B cell (primary cell): Measurements from ENCODE around the gene TESPA1. TPM values are rescaled to one million over a fixed set of nuclear protein-coding genes. Genes with fewer than 3 reads are reported as not detected.

Experiments used
- ATAC-seq: fragments of 200-7000 bp; cut with Tn5 transposase; one replicate; pipeline ENCODE4 v1.10.0; 2021; ENCODE audit warnings: low read depth, mild to moderate bottlenecking, moderate number of reproducible peaks, moderate library complexity
- CTCF ChIA-PET: fragments of 350-600 bp; sonication (Branson Sonifier 250); formaldehyde crosslinking; loops from one replicate; lab custom pipeline; 2021; ENCODE audit warnings: antibody characterized with exemption, inconsistent platforms; lab: Charles Lee
- POLR2A ChIA-PET: fragments of 350-600 bp; sonication (Branson Sonifier 250); formaldehyde crosslinking; loops from one replicate; lab custom pipeline; 2021; ENCODE audit warnings: antibody characterized with exemption; lab: Charles Lee
- DNase-seq: peaks from one replicate; pipeline ENCODE4 v3.0.0; 2013
- H2AFZ ChIP-seq: 2 replicates; pipeline ENCODE4 v1.6.1; 2012; ENCODE audit warnings: mild to moderate bottlenecking, low read depth, low read length; ENCODE audit not compliant: insufficient read depth, poor library complexity, severe bottlenecking
- H3K27ac ChIP-seq, 2 donors: 1 replicate in 1 of 2; 2 replicates in 1 of 2; pipeline ENCODE4 v1.5.1; 2012 to 2013; ENCODE audit warnings: low read length in 2 of 2, mild to moderate bottlenecking in 2 of 2, moderate library complexity in 1 of 2
- H3K27me3 ChIP-seq, 4 experiments: fragments of 200-600 bp in 1 of 4; sonication (generic) in 1 of 4; replicated peaks in 1 of 4; 1 replicate in 2 of 4; 2 replicates in 2 of 4; pipeline versions ENCODE4 v1.6.1 to v1.7.0; 2013 to 2016; ENCODE audit warnings: low read length in 3 of 4, mild to moderate bottlenecking in 2 of 4, mixed read lengths in 1 of 4, moderate library complexity in 1 of 4; ENCODE audit not compliant: insufficient read depth in 4 of 4, control insufficient read depth in 3 of 4; ENCODE audit errors: control extremely low read depth in 1 of 4
- H3K36me3 ChIP-seq, 2 experiments: replicated peaks in 1 of 2; 1 replicate in 1 of 2; 2 replicates in 1 of 2; pipeline versions ENCODE4 v1.6.1 to v1.7.1; 2013; ENCODE audit warnings: low read length in 1 of 2; ENCODE audit not compliant: insufficient read depth in 2 of 2, control insufficient read depth in 1 of 2; ENCODE audit errors: control extremely low read depth in 1 of 2, extremely low read depth in 1 of 2
- H3K4me1 ChIP-seq, 2 donors: fragments of 200-600 bp in 1 of 2; sonication (generic) in 1 of 2; 1 replicate in 1 of 2; 2 replicates in 1 of 2; pipeline versions ENCODE4 v1.5.1 to v1.6.1; 2013 to 2017; ENCODE audit warnings: low read length in 2 of 2; ENCODE audit not compliant: control insufficient read depth in 2 of 2, insufficient read depth in 2 of 2
- H3K4me2 ChIP-seq: replicated peaks from 2 replicates; pipeline ENCODE3; 2012; ENCODE audit warnings: mild to moderate bottlenecking, low read depth, low read length; ENCODE audit not compliant: poor library complexity, severe bottlenecking
- H3K4me3 ChIP-seq, 5 experiments: fragments of 200-600 bp in 1 of 5; sonication (generic) in 1 of 5; 1 replicate in 3 of 5; 2 replicates in 2 of 5; pipeline versions ENCODE4 v1.5.1 to v1.7.0; 2011 to 2016; ENCODE audit warnings: low read length in 4 of 5, mild to moderate bottlenecking in 4 of 5, low read depth in 2 of 5, control low read depth in 1 of 5, moderate library complexity in 1 of 5; ENCODE audit not compliant: insufficient read depth in 1 of 5; ENCODE audit errors: control extremely low read depth in 1 of 5, extremely low read depth in 1 of 5
- H3K79me2 ChIP-seq: fragments of 200-600 bp; sonication (generic); one replicate; pipeline ENCODE4 v1.6.0; 2016; ENCODE audit warnings: low read length; ENCODE audit not compliant: control insufficient read depth, insufficient read depth
- H3K9ac ChIP-seq: fragments of 200-600 bp; sonication (generic); 2 replicates; pipeline ENCODE4 v1.6.1; 2017; ENCODE audit warnings: mild to moderate bottlenecking, low read length, moderate library complexity
- H3K9me3 ChIP-seq, 3 donors: one replicate each; pipeline versions ENCODE4 v1.6.1 to v1.7.1; 2013; ENCODE audit warnings: low read length in 2 of 3; ENCODE audit not compliant: control insufficient read depth in 2 of 3, insufficient read depth in 1 of 3; ENCODE audit errors: control extremely low read depth in 1 of 3
- H4K20me1 ChIP-seq: 2 replicates; pipeline ENCODE4 v1.6.0; 2012; ENCODE audit warnings: mild to moderate bottlenecking, low read length; ENCODE audit not compliant: insufficient read depth, control insufficient read depth, poor library complexity, severe bottlenecking
- H3K27ac Mint-ChIP-seq: one replicate; pipeline ENCODE4 v1.8.0; 2021; ENCODE audit warnings: mixed read lengths
- H3K27me3 Mint-ChIP-seq: one replicate; pipeline ENCODE4 v1.8.0; 2021; ENCODE audit warnings: mixed read lengths
- H3K4me1 Mint-ChIP-seq: one replicate; pipeline ENCODE4 v1.8.0; 2021; ENCODE audit warnings: mixed read lengths
- H3K4me3 Mint-ChIP-seq: one replicate; pipeline ENCODE4 v1.8.0; 2021; ENCODE audit warnings: mixed read lengths
- H3K9me3 Mint-ChIP-seq: one replicate; pipeline ENCODE4 v1.8.0; 2022; ENCODE audit warnings: mixed read lengths; ENCODE audit not compliant: insufficient read depth
- CTCF ChIP-seq: fragments of 200-600 bp; IDR thresholded peaks from one replicate; pipeline ENCODE4 v1.8.0; 2022; ENCODE audit warnings: antibody characterized with exemption, mild to moderate bottlenecking
- EZH2 ChIP-seq: IDR thresholded peaks from 2 replicates; pipeline ENCODE4 v1.6.1; 2012; ENCODE audit warnings: borderline replicate concordance, low read depth, mild to moderate bottlenecking, moderate library complexity, low read length; ENCODE audit not compliant: insufficient read depth, poor library complexity, severe bottlenecking
- WGBS: methylation state at CpG from one replicate; pipeline ENCODE4 v1.1.5; 2013; ENCODE audit warnings: missing lambda C conversion rate; ENCODE audit not compliant: insufficient coverage; 5-methylcytosine and 5-hydroxymethylcytosine counted together
- intact Hi-C: fragments of 100-400 bp; cut with micrococcal nuclease; formaldehyde crosslinking; loops from one replicate; pipeline ENCODE4 v1.10.0; 2022
- polyA plus RNA-seq: library from polyadenylated mRNA; depleted of rRNA; stranded (reverse); fragments of >200 nt; gene quantifications from 2 replicates; pipeline ENCODE4 v1.2.3, GENCODE V29; 2012
- total RNA-seq, 2 donors: library from RNA; stranded (reverse); fragments of 120-200 nt in 1 of 2; gene quantifications; 1 replicate in 1 of 2; 2 replicates in 1 of 2; pipeline versions ENCODE4 v1.2.3 to v1.2.4, GENCODE V29; 2013 to 2022

TESPA1 gene
- total and polyA plus RNA-seq, 2 donors (not counting 1 experiment from before 2014, with no cell fraction given), result 9.5 to 19.0 TPM

GRCh38 chr12:54932691-54933090 lies 51.9 kb downstream of the TESPA1 start:
- intact Hi-C loops, result no loop called here
- CTCF ChIA-PET, result no interaction called here
- Histone ChIP-seq H3K27me3 (no peaks in the 10 kb centered on the region), H3K4me2 (no peak overlapping the region), H3K4me1 (peaks cover 0 to 3% of the 10 kb centered on the region in 2 donors), H3K4me3 (no peak overlapping the region), H3K27ac (no peak overlapping the region), H3K36me3 (no peaks in the 10 kb centered on the region), H3K9me3 (peaks cover 2 to 17% (median 9%) of the 10 kb centered on the region in 3 donors), H3K9ac (no peak overlapping the region), H4K20me1 (no peaks in the 10 kb centered on the region), H2AFZ (no peak overlapping the region), H3K79me2 (no peaks in the 10 kb centered on the region)
- TF ChIP-seq EZH2 (no peak), CTCF (no peak)
- peaks cover 18% of the 10 kb centered on the region for H3K9me3 Mint-ChIP-seq
- ATAC-seq, result no peak
- POLR2A ChIA-PET, result no interaction called here
- H3K4me3 Mint-ChIP-seq, result no peak overlapping the region
- WGBS, result 73% methylated on average over 1 of the region's 2 CpGs
- peaks cover 9% of the 10 kb centered on the region for H3K4me1 Mint-ChIP-seq
- no peak overlapping the region for H3K27ac Mint-ChIP-seq
- H3K27me3 Mint-ChIP-seq, result no peaks in the 10 kb centered on the region
- no peak for DNase-seq

- Histone ChIP-seq H2AFZ (no peak overlapping the region), H3K4me2 (no peak overlapping the region), H3K79me2 (no peaks in the 10 kb centered on the region), H3K9me3 (peaks cover 2 to 17% (median 9%) of the 10 kb centered on the region in 3 donors), H3K4me3 (no peak overlapping the region), H3K4me1 (peaks cover 0 to 3% of the 10 kb centered on the region in 2 donors), H3K27me3 (no peaks in the 10 kb centered on the region), H3K27ac (no peak overlapping the region), H3K36me3 (no peaks in the 10 kb centered on the region), H4K20me1 (no peaks in the 10 kb centered on the region), H3K9ac (no peak overlapping the region)
- no peak overlapping the region for H3K27ac Mint-ChIP-seq
- no peak overlapping the region for H3K4me3 Mint-ChIP-seq
- CTCF ChIA-PET, result no interaction called here
- WGBS, result 100% methylated on average over 4 of the region's 4 CpGs
- intact Hi-C loops, result no loop called here
- ATAC-seq (no peak), DNase-seq (no peak)
- POLR2A ChIA-PET, result no interaction called here
- no peaks in the 10 kb centered on the region for H3K27me3 Mint-ChIP-seq
- TF ChIP-seq EZH2, result no peak
- TF ChIP-seq CTCF, result no peak
- peaks cover 9% of the 10 kb centered on the region for H3K4me1 Mint-ChIP-seq
- peaks cover 18% of the 10 kb centered on the region for H3K9me3 Mint-ChIP-seq
Measured at GRCh38 chr12:54932038-54932437, 52.5 kb downstream of the TESPA1 start.
